Cardiac muscle cell (in vitro differentiated cells and primary cell): Measurements from ENCODE around the gene JTB. TPM values are rescaled to one million over a fixed set of nuclear protein-coding genes. Genes with fewer than 3 reads are reported as not detected.
A peak's percentile ranks its signal among the peaks of the same experiment; 100 is the strongest.

Experiments used
- DNase-seq, 2 donors: peaks; one replicate each; pipeline versions ENCODE4 v3.0.0 to v3.0.0-alpha.2; 2010 to 2017; ENCODE audit warnings: low read depth in 1 of 2, low spot score in 1 of 2
- H3K27ac ChIP-seq: fragments of 200-600 bp; sonication (generic); 2 replicates; pipeline ENCODE4 v1.5.1; 2016
- H3K27me3 ChIP-seq: fragments of 200-600 bp; sonication (generic); 2 replicates; pipeline ENCODE4 v1.6.0; 2016; ENCODE audit warnings: control low read depth
- H3K36me3 ChIP-seq: fragments of 200-600 bp; sonication (generic); 2 replicates; pipeline ENCODE4 v1.5.1; 2016; ENCODE audit warnings: control low read depth
- H3K4me1 ChIP-seq: fragments of 200-600 bp; sonication (generic); 2 replicates; pipeline ENCODE4 v1.8.1; 2017; ENCODE audit warnings: low read depth, mild to moderate bottlenecking, mixed run types
- H3K4me3 ChIP-seq: fragments of 200-600 bp; sonication (generic); 2 replicates; pipeline ENCODE4 v1.5.1; 2016; ENCODE audit warnings: mild to moderate bottlenecking
- H3K9me3 ChIP-seq: fragments of 200-600 bp; sonication (generic); 2 replicates; pipeline ENCODE4 v1.5.1; 2017; ENCODE audit warnings: low read depth, mild to moderate bottlenecking, control low read depth
- polyA plus RNA-seq: library from polyadenylated mRNA; unstranded; fragments of >200 nt; fragmentation: Nextera tagmentation; extraction: Ambion mirVana; gene quantifications from 2 replicates; pipeline ENCODE4 v1.2.1, GENCODE V29; 2016
- total RNA-seq: library from RNA; depleted of rRNA; stranded (reverse); fragments of >200 nt; gene quantifications from 2 replicates; pipeline ENCODE4 v1.2.3, GENCODE V29; 2016
- TF ChIP-seq, protein P1 (sequence below): IDR thresholded peaks from 2 replicates; pipeline ENCODE4 v1.5.1; 2012; ENCODE audit warnings: low read depth, mild to moderate bottlenecking, low read length

The JTB gene
- total and polyA plus RNA-seq, 2 experiments from 2014 or later: 161 to 169 TPM

DNA sequence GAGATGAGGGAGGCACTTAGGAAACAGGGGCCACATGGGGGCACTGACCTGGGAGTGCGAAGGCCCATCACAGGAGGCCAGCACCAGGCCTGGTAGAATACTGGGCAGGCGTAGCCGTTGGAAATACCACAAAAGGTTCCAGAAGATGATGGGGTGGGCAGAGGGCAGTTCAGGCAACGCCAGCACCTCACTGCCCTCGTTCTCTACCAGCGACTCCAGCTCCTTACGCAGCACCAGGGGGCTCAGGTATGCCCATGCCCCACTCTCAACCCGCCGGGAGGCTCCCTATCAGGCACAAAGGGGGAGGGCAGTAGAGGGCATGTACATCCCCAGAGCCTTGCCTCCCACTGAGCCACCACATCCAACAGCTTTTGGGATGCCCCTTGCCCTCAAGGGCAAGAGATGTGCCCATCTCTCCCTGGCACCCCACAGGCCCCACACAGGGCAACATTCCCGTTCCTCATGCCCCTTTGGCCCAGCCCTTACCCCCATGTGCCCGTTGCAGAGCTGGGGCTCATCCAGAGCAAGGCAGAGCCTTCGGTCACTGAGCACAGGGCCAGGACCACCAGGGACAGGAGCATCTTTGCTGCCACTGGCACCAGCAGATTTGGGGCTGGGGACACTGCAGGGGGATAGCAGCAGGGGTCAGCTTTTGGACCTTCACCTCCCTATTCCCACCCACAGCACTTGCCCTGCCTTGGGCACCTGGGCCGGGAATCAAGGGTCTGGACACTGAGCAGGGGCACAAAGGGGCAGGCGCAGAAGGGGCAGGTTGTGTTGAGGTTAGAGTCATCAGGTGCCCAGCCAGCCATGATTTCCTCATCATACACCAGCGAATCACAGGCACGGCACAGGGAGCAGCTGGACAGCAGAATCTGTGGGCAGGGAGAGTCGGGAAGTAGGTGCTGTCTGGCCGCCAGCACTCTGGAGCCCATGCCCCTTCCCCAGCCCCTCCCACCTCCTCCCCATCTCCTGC, 45.0 kb downstream of the JTB start:
- TF ChIP-seq, protein P1, sequence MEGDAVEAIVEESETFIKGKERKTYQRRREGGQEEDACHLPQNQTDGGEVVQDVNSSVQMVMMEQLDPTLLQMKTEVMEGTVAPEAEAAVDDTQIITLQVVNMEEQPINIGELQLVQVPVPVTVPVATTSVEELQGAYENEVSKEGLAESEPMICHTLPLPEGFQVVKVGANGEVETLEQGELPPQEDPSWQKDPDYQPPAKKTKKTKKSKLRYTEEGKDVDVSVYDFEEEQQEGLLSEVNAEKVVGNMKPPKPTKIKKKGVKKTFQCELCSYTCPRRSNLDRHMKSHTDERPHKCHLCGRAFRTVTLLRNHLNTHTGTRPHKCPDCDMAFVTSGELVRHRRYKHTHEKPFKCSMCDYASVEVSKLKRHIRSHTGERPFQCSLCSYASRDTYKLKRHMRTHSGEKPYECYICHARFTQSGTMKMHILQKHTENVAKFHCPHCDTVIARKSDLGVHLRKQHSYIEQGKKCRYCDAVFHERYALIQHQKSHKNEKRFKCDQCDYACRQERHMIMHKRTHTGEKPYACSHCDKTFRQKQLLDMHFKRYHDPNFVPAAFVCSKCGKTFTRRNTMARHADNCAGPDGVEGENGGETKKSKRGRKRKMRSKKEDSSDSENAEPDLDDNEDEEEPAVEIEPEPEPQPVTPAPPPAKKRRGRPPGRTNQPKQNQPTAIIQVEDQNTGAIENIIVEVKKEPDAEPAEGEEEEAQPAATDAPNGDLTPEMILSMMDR: no peak
- H3K36me3 ChIP-seq: peaks cover 37% of the 10 kb centered on the region
- H3K27me3 ChIP-seq: no peaks in the 10 kb centered on the region
- H3K27ac ChIP-seq: no peak overlapping the region
- H3K4me1 ChIP-seq: no peaks in the 10 kb centered on the region
- H3K4me3 ChIP-seq: no peak overlapping the region
- no peak for DNase-seq
- H3K9me3 ChIP-seq: no peaks in the 10 kb centered on the region

DNA sequence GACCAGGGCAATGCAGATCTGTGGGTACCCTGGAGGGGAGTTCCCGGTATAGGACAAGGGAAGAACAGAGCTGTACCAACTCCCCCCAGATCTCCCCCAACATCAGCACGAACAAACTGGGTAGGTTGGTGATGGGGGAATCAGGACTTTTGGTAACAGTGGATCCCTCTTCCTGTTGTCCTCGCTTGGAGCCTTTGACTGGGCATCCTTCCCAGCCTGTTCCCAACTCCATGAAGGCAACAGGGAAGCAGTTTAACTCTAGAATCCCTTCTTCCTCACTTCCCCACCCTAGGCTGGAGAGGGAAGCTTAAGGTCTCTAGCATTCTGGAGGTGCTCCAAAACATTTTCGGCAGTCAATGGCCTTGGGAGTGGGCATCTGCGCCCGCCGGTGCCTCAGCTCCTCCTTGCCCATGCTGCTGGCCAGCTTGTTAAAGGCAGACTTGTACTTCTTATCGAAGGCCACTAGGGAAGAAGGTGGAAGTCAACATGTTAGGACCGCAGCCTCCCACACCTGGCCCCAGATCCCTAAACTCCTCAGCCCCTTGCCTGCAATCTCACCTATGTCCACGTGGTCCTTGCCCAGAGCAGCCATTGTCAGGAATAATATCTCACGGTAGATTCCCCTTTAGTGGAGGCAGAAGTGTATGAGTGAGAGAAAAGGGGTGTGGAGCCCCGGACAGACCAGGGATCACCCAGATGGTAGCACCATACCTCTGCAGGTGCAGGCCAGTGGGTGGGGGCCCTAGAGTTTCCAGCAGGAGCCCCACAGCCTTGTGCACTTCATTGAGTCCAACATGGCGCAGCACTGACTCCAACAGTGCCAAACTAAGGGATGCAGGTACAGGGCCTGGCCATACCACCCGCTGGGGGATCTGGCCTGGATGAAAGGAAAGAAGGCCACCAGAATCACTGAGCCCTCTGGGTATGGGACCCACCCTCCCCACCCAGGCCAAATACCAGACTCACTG, 47.2 kb downstream of the JTB start:
- no peak for DNase-seq
- Histone ChIP-seq H3K27ac (no peak overlapping the region), H3K27me3 (no peaks in the 10 kb centered on the region), H3K9me3 (no peaks in the 10 kb centered on the region), H3K4me3 (no peak overlapping the region), H3K4me1 (no peaks in the 10 kb centered on the region), H3K36me3 (peaks cover 16% of the 10 kb centered on the region)
- TF ChIP-seq, protein P1: no peak

DNA sequence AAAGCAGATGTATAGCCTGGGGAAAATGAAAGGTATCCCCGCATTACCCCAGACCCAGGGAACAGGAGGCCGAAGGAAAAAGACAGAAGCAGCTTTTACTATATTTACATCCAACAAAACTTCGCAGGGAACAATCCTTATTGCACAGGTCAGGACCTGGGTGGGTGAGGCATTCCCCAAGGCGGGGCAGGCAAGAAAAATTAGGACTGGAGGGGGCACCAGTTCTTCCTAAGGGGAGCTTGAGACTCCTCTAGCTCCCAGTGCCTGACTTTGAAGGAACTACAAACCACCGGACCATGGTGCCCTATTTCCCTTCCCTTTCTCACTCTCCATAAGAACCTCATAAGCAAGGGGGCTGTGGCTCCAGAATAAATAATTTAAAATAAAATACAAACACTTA, 48.0 kb downstream of the JTB start:
- H3K27me3 ChIP-seq: no peaks in the 10 kb centered on the region
- TF ChIP-seq, protein P1: no peak
- no peak for DNase-seq
- no peaks in the 10 kb centered on the region for H3K9me3 ChIP-seq
- no peak overlapping the region for H3K27ac ChIP-seq
- no peaks in the 10 kb centered on the region for H3K4me1 ChIP-seq
- H3K4me3 ChIP-seq: no peak overlapping the region
- peaks cover 12% of the 10 kb centered on the region for H3K36me3 ChIP-seq

DNA sequence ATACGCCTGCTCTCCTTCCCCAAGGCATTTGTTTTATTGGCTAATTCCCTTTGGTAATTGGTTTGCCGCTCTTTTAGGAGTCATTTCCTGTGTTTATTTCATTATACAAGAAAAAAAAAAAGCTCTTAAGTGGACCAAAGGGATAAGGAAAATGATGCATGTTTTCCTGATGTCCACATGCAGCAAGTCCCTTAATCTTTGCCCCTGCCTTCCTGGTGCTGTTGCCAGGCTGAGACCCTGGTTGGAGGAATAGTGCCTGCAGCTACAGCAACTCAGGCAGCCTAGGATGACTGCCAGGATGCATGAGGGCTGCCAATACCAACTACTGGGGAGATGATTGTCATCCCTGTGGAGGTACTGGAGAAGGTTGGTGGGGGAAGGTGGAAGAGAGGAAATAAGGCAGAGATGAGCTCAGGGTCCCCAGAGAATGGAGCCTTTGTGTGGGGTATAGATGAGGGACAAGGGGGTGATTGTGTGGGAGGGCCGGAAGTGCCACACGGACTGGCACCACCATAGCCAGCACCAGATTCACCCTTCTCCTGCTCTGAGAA, 48.6 kb downstream of the JTB start:
- peak in 1 of 2 donors; percentile 16 for DNase-seq
- peaks cover 7% of the 10 kb centered on the region for H3K36me3 ChIP-seq
- H3K4me3 ChIP-seq: no peak overlapping the region
- peak overlapping the region; percentile 45 for H3K27ac ChIP-seq
- no peaks in the 10 kb centered on the region for H3K9me3 ChIP-seq
- TF ChIP-seq, protein P1: no peak
- no peaks in the 10 kb centered on the region for H3K27me3 ChIP-seq
- H3K4me1 ChIP-seq: no peaks in the 10 kb centered on the region

DNA sequence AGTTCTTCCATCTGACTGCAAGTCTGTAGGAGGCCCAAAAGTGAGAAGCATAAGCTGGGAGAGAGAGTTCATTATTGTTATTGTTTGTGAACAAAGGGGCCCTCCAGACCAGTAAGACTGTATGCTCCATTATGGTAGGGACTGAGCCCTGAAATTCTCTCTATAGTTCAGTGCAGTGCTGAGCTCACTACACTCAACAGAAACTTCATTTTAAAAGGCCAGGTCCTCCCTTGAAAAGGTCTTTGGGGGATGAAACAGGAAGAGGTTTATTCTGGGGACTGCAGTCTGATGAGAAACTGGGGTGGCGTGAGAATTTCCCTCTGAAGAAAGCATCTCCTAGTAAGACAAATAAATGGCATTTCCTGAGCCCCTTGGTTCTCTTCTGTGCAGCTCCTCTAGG, 49.2 kb downstream of the JTB start:
- Histone ChIP-seq H3K4me3 (no peak overlapping the region), H3K4me1 (no peaks in the 10 kb centered on the region), H3K27ac (peak overlapping the region; percentile 45), H3K36me3 (peaks cover 3% of the 10 kb centered on the region), H3K9me3 (no peaks in the 10 kb centered on the region), H3K27me3 (no peaks in the 10 kb centered on the region)
- no peak for DNase-seq
- TF ChIP-seq, protein P1: no peak
